Measurements from ENCODE around the gene DOC2A. TPM values are rescaled to one million over a fixed set of nuclear protein-coding genes. Genes with fewer than 3 reads are reported as not detected.

DOC2A gene
- total and polyA plus RNA-seq, 9 of the 15 experiments (the other 6 are each of a cell fraction or from before 2014, with no cell fraction given), result 0.03 to 0.38 (median 0.28) TPM; not detected in 1

- no peak for FAIRE-seq
- POLR2A ChIA-PET, result interaction anchor here (1.0 to 1.1 kb wide), 2 partner anchors 13 to 15 kb away, joined by 5 to 6 read pairs; no protein-coding TSS in a partner anchor
These were observed 4.7 kb downstream of the DOC2A start for GRCh38 chr16:30006095-30006473.

More at GRCh38 chr16:30006095-30006473, 4.7 kb downstream of the DOC2A start:
- no peaks in the 10 kb centered on the region for H3K9me3 ChIP-seq (replicated peaks; ENCODE audit: control insufficient read depth, insufficient read depth, low read depth, low read length)
- CTCF ChIA-PET (ENCODE audit: low intra/inter-chr PET ratio), result interaction anchor here (0.7 kb wide), 1 partner anchor 305 kb away, joined by 3 read pairs; no protein-coding TSS in a partner anchor
- H2AFZ ChIP-seq (ENCODE audit: low read depth, low read length), result no peak overlapping the region
- no peak overlapping the region for H3K27ac ChIP-seq (ENCODE audit: extremely low read depth, low read depth, low read length)
- no peak for DNase-seq (ENCODE audit: extremely low read depth in 1 of 4, low spot score in 3 of 4)
- no peak for ATAC-seq
- H3K4me2 ChIP-seq (ENCODE audit: insufficient read depth, low read length), result no peak overlapping the region
- no TSS peak for BruUV-seq (replicated peaks)
- no peak overlapping the region; a peak in 1 of 4 replicates for H3K9ac ChIP-seq (ENCODE audit: insufficient read depth in 1 of 2, low read depth in 2 of 2, low read length in 2 of 2)
- H3K9me1 ChIP-seq (ENCODE audit: control insufficient read depth, insufficient read depth, low read length), result no peaks in the 10 kb centered on the region
- in situ Hi-C loops (cut with MboI) (no loop called here), intact Hi-C loops (cut with micrococcal nuclease) (loop anchor here (5.0 kb wide), 1 partner anchor 144 kb away; the partner anchor contains the start of gene CDIPT)
- peaks cover 0 to 9% of the 10 kb centered on the region in 2 experiments; a peak in 3 of 5 replicates for H3K27me3 ChIP-seq (ENCODE audit: control insufficient read depth in 2 of 2, insufficient read depth in 2 of 2, low read length in 2 of 2)
- 88% methylated on average over 14 of the region's 18 CpGs for WGBS (ENCODE audit: insufficient coverage, low coverage, missing lambda C conversion rate)
- H3K4me3 ChIP-seq, result no peak overlapping the region
- H3K36me3 ChIP-seq (ENCODE audit: control insufficient read depth, insufficient read depth, low read length), result peaks cover 12% of the 10 kb centered on the region; the same call in 1 of the 3 replicates
- H3K79me2 ChIP-seq (ENCODE audit: control insufficient read depth, insufficient read depth, low read length), result no peaks in the 10 kb centered on the region
- H3K4me1 ChIP-seq (replicated peaks in 1 of 2; ENCODE audit: control insufficient read depth in 2 of 2, insufficient read depth in 2 of 2, low read length in 2 of 2), result peaks cover 0 to 68% of the 10 kb centered on the region in 2 experiments; a peak in 2 of 5 replicates
- TF ChIP-seq POLR2G (IDR thresholded peaks at IDR 0.05; ENCODE audit: low read depth, low read length) (peak; percentile 47), MEF2D (tag; conservative IDR thresholded peaks at IDR 0.05; ENCODE audit: low read depth) (no peak), ZNF407 (IDR thresholded peaks at IDR 0.05; ENCODE audit: low read depth) (no peak)
- H4K20me1 ChIP-seq (replicated peaks; ENCODE audit: control insufficient read depth, insufficient read depth, low read length), result peaks cover 5% of the 10 kb centered on the region; the same call in 1 of the 2 replicates
